ENCODE results near the gene OAS3. TPM values are rescaled to one million over a fixed set of nuclear protein-coding genes. Genes with fewer than 3 reads are reported as not detected.

Gene OAS3
- total and polyA plus RNA-seq, 5 experiments from 2014 or later = 9.1 to 21.3 (median 16.8) TPM

GRCh38 chr12:112964915-112965314 lies 26.6 kb downstream of the OAS3 start:
- no peak overlapping the region for H3K27ac Mint-ChIP-seq
- no peak for ATAC-seq
- no peak for DNase-seq
- H3K4me3 Mint-ChIP-seq = no peak overlapping the region
- peaks cover 0 to 2% (median 0%) of the 10 kb centered on the region in 9 donors for H3K9me3 Mint-ChIP-seq
- no peaks in the 10 kb centered on the region for H3K27me3 Mint-ChIP-seq
- POLR2A ChIA-PET = no interaction called here
- peaks cover under 1 to 5% (median 2%) of the 10 kb centered on the region in 4 donors for H3K4me1 Mint-ChIP-seq
- peaks cover 12 to 88% (median 72%) of the 10 kb centered on the region in 3 donors for H3K36me3 Mint-ChIP-seq

GRCh38 chr12:112965643-112966042 lies 27.4 kb downstream of the OAS3 start:
- peak overlapping the region in 1 of 10 donors; percentile 15 for H3K27ac Mint-ChIP-seq
- H3K9me3 Mint-ChIP-seq = peaks cover 0 to 2% (median 0%) of the 10 kb centered on the region in 9 donors
- peaks cover 0 to 4% (median 3%) of the 10 kb centered on the region in 4 donors for H3K4me1 Mint-ChIP-seq
- no peak for DNase-seq
- H3K36me3 Mint-ChIP-seq = peaks cover 10 to 88% (median 69%) of the 10 kb centered on the region in 3 donors
- no peaks in the 10 kb centered on the region for H3K27me3 Mint-ChIP-seq
- no peak for ATAC-seq
- POLR2A ChIA-PET = no interaction called here
- no peak overlapping the region for H3K4me3 Mint-ChIP-seq

- DNase-seq (no peak), ATAC-seq (no peak)
- POLR2A ChIA-PET = no interaction called here
- Mint-ChIP-seq H3K4me1 (peaks cover 0 to 2% (median 0%) of the 10 kb centered on the region in 4 donors), H3K9me3 (no peaks in the 10 kb centered on the region), H3K27me3 (no peaks in the 10 kb centered on the region), H3K4me3 (no peak overlapping the region), H3K36me3 (peaks cover 8 to 76% (median 52%) of the 10 kb centered on the region in 3 donors), H3K27ac (no peak overlapping the region)
These were observed 29.0 kb downstream of the OAS3 start for GRCh38 chr12:112967306-112967705.

- H3K27me3 Mint-ChIP-seq = no peaks in the 10 kb centered on the region
- peaks cover 8 to 70% (median 47%) of the 10 kb centered on the region in 3 donors for H3K36me3 Mint-ChIP-seq
- peaks cover 0 to 2% (median 0%) of the 10 kb centered on the region in 4 donors for H3K4me1 Mint-ChIP-seq
- POLR2A ChIA-PET = no interaction called here
- H3K9me3 Mint-ChIP-seq = no peaks in the 10 kb centered on the region
- no peak overlapping the region for H3K4me3 Mint-ChIP-seq
- DNase-seq = no peak
- ATAC-seq = no peak
- H3K27ac Mint-ChIP-seq = peak overlapping the region in 1 of 10 donors; percentile 12
These were observed 29.6 kb downstream of the OAS3 start for GRCh38 chr12:112967858-112968257.

- Mint-ChIP-seq H3K27ac (peak overlapping the region in 1 of 10 donors; percentile 18), H3K36me3 (peaks cover 3 to 55% (median 39%) of the 10 kb centered on the region in 3 donors), H3K4me1 (peaks cover 0 to 11% (median under 1%) of the 10 kb centered on the region in 4 donors), H3K27me3 (no peaks in the 10 kb centered on the region), H3K4me3 (no peak overlapping the region), H3K9me3 (no peaks in the 10 kb centered on the region)
- DNase-seq (no peak), ATAC-seq (no peak)
- POLR2A ChIA-PET = no interaction called here
These were observed 31.5 kb downstream of the OAS3 start for GRCh38 chr12:112969547-112970306.

- H3K4me1 Mint-ChIP-seq = peaks cover 0 to 12% (median under 1%) of the 10 kb centered on the region in 4 donors
- no peak for DNase-seq
- H3K27me3 Mint-ChIP-seq = no peaks in the 10 kb centered on the region
- no peak overlapping the region for H3K4me3 Mint-ChIP-seq
- no peak overlapping the region for H3K27ac Mint-ChIP-seq
- no peak for ATAC-seq
- no peaks in the 10 kb centered on the region for H3K9me3 Mint-ChIP-seq
- POLR2A ChIA-PET = no interaction called here
- peaks cover 3 to 53% (median 36%) of the 10 kb centered on the region in 3 donors for H3K36me3 Mint-ChIP-seq
These were observed 32.1 kb downstream of the OAS3 start for GRCh38 chr12:112970391-112970790.

GRCh38 chr12:112971248-112971647 lies 33.0 kb downstream of the OAS3 start:
- Mint-ChIP-seq H3K27ac (no peak overlapping the region), H3K9me3 (no peaks in the 10 kb centered on the region), H3K4me1 (peaks cover 0 to 14% (median under 1%) of the 10 kb centered on the region in 4 donors), H3K4me3 (no peak overlapping the region), H3K36me3 (peaks cover 3 to 46% (median 28%) of the 10 kb centered on the region in 3 donors), H3K27me3 (no peaks in the 10 kb centered on the region)
- DNase-seq (no peak), ATAC-seq (no peak)
- POLR2A ChIA-PET = no interaction called here

GRCh38 chr12:112973011-112973735 lies 34.9 kb downstream of the OAS3 start:
- no peak for ATAC-seq
- POLR2A ChIA-PET = no interaction called here
- Mint-ChIP-seq H3K27me3 (no peaks in the 10 kb centered on the region), H3K27ac (peak overlapping the region in 2 of 10 donors; percentile 2 to 10), H3K4me1 (peaks cover under 1 to 29% (median 8%) of the 10 kb centered on the region in 4 donors), H3K4me3 (no peak overlapping the region), H3K9me3 (no peaks in the 10 kb centered on the region), H3K36me3 (peaks cover 3 to 27% (median 10%) of the 10 kb centered on the region in 3 donors)
- no peak for DNase-seq

GRCh38 chr12:112973818-112974231 lies 35.6 kb downstream of the OAS3 start:
- Mint-ChIP-seq H3K4me3 (no peak overlapping the region), H3K36me3 (peaks cover 9 to 21% (median 10%) of the 10 kb centered on the region in 3 donors), H3K9me3 (no peaks in the 10 kb centered on the region), H3K27ac (peak overlapping the region in 2 of 10 donors; percentile 2 to 10), H3K4me1 (peaks cover 6 to 29% (median 10%) of the 10 kb centered on the region in 4 donors), H3K27me3 (no peaks in the 10 kb centered on the region)
- DNase-seq (no peak), ATAC-seq (no peak)
- POLR2A ChIA-PET = no interaction called here

- peaks cover 3 to 12% (median 10%) of the 10 kb centered on the region in 3 donors for H3K36me3 Mint-ChIP-seq
- POLR2A ChIA-PET = interaction anchor here (0.7 kb wide), 1 partner anchor 179 kb away, joined by 4 read pairs; no protein-coding TSS in a partner anchor
- H3K4me3 Mint-ChIP-seq = no peak overlapping the region
- no peaks in the 10 kb centered on the region for H3K9me3 Mint-ChIP-seq
- DNase-seq = no peak
- peaks cover 10 to 32% (median 19%) of the 10 kb centered on the region in 4 donors for H3K4me1 Mint-ChIP-seq
- ATAC-seq = no peak
- no peaks in the 10 kb centered on the region for H3K27me3 Mint-ChIP-seq
- H3K27ac Mint-ChIP-seq = peak overlapping the region in 4 of 10 donors; percentile 3 to 87 (median 32)
These were observed 36.6 kb downstream of the OAS3 start for GRCh38 chr12:112974904-112975303.

- peak overlapping the region in 5 of 10 donors; percentile 30 to 99 (median 57) for H3K4me3 Mint-ChIP-seq
- peaks cover 0 to 8% (median 4%) of the 10 kb centered on the region in 9 donors for H3K9me3 Mint-ChIP-seq
- peaks cover 23 to 52% (median 40%) of the 10 kb centered on the region in 4 donors for H3K4me1 Mint-ChIP-seq
- ATAC-seq (no peak), DNase-seq (no peak)
- H3K27me3 Mint-ChIP-seq = no peaks in the 10 kb centered on the region
- peak overlapping the region in 9 of 10 donors; percentile 98 to 100 (median 99) for H3K27ac Mint-ChIP-seq
- peaks cover 3 to 13% (median 9%) of the 10 kb centered on the region in 3 donors for H3K36me3 Mint-ChIP-seq
- POLR2A ChIA-PET = interaction anchor here (0.6 to 4.3 kb wide), 5 partner anchors 16 to 317 kb away, joined by 3 to 26 read pairs (median 21); partner anchors contain the start of gene OAS1
These were observed 38.9 kb downstream of the OAS3 start for GRCh38 chr12:112977139-112977538.

- peaks cover 28 to 57% (median 45%) of the 10 kb centered on the region in 4 donors for H3K4me1 Mint-ChIP-seq
- POLR2A ChIA-PET = interaction anchor here (0.6 to 4.3 kb wide), 15 partner anchors 11 to 963 kb away, joined by 3 to 26 read pairs (median 4); partner anchors contain the start of genes DDX54, OAS1, OAS3 and RITA1
- H3K9me3 Mint-ChIP-seq = peaks cover 0 to 12% (median 5%) of the 10 kb centered on the region in 9 donors
- no peaks in the 10 kb centered on the region for H3K27me3 Mint-ChIP-seq
- peaks cover 7 to 17% (median 14%) of the 10 kb centered on the region in 3 donors for H3K36me3 Mint-ChIP-seq
- DNase-seq (no peak), ATAC-seq (no peak)
- peak overlapping the region; percentile 98 to 100 (median 99) for H3K27ac Mint-ChIP-seq
- H3K4me3 Mint-ChIP-seq = peak overlapping the region; percentile 84 to 100 (median 99)
These were observed 39.4 kb downstream of the OAS3 start for GRCh38 chr12:112977641-112978040.
